Measurements from ENCODE around the gene AGBL4.

DNA sequence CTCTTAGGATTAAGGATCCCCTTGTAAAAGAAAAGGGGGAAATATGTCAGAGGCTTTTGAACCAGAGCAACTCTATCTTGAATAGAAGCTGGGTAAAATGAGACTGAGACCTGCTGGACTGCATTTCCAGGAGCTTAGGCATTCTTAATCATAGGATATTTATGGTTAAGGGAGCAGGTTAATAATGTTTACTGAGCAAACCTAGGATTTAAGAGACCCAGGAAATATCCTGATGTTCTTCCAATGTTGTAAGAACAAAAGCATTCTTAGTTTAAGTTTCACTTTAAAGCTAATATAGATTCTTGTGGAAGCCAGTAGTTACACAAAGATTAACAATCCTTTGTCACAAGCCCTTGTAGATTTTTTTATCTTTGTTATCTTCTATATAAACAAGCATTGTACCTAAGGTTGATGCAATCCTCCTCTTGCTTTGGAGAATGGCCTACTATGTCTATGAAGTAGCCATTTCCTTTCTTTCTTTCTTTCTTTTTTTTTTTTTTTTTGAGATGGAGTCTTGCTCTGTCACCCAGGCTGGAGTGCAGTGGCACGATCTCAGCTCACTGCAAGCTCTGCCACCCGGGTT lies 676.9 kb downstream of the AGBL4 start:
- TF ChIP-seq, protein P1, sequence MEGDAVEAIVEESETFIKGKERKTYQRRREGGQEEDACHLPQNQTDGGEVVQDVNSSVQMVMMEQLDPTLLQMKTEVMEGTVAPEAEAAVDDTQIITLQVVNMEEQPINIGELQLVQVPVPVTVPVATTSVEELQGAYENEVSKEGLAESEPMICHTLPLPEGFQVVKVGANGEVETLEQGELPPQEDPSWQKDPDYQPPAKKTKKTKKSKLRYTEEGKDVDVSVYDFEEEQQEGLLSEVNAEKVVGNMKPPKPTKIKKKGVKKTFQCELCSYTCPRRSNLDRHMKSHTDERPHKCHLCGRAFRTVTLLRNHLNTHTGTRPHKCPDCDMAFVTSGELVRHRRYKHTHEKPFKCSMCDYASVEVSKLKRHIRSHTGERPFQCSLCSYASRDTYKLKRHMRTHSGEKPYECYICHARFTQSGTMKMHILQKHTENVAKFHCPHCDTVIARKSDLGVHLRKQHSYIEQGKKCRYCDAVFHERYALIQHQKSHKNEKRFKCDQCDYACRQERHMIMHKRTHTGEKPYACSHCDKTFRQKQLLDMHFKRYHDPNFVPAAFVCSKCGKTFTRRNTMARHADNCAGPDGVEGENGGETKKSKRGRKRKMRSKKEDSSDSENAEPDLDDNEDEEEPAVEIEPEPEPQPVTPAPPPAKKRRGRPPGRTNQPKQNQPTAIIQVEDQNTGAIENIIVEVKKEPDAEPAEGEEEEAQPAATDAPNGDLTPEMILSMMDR (IDR thresholded peaks at IDR 0.05): no peak
- TF ChIP-seq POLR2A (IDR thresholded peaks at IDR 0.05) (no peak), POLR2AphosphoS5 (IDR thresholded peaks at IDR 0.05) (no peak)
